ENCODE data around the gene XIRP2.

- TF ChIP-seq, protein P1, sequence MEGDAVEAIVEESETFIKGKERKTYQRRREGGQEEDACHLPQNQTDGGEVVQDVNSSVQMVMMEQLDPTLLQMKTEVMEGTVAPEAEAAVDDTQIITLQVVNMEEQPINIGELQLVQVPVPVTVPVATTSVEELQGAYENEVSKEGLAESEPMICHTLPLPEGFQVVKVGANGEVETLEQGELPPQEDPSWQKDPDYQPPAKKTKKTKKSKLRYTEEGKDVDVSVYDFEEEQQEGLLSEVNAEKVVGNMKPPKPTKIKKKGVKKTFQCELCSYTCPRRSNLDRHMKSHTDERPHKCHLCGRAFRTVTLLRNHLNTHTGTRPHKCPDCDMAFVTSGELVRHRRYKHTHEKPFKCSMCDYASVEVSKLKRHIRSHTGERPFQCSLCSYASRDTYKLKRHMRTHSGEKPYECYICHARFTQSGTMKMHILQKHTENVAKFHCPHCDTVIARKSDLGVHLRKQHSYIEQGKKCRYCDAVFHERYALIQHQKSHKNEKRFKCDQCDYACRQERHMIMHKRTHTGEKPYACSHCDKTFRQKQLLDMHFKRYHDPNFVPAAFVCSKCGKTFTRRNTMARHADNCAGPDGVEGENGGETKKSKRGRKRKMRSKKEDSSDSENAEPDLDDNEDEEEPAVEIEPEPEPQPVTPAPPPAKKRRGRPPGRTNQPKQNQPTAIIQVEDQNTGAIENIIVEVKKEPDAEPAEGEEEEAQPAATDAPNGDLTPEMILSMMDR (IDR thresholded peaks at IDR 0.05) = no peak
- TF ChIP-seq POLR2AphosphoS5 (IDR thresholded peaks at IDR 0.05) = no peak
Measured at GRCh38 chr2:166892397-166892796, 4.1 kb downstream of the XIRP2 start.

Data from transverse colon (tissue), 4 donors.